HG03159 (cell line): ENCODE data around the gene CNFN.

Source experiments
- ATAC-seq: cut with Tn5 transposase; IDR thresholded peaks from one replicate; pipeline ENCODE4 v1.9.1; 2021; ENCODE audit warnings: mild to moderate bottlenecking, moderate library complexity; ENCODE audit not compliant: unreplicated experiment

Gene CNFN, protein sequence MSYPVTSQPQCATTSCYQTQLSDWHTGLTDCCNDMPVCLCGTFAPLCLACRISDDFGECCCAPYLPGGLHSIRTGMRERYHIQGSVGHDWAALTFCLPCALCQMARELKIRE

DNA sequence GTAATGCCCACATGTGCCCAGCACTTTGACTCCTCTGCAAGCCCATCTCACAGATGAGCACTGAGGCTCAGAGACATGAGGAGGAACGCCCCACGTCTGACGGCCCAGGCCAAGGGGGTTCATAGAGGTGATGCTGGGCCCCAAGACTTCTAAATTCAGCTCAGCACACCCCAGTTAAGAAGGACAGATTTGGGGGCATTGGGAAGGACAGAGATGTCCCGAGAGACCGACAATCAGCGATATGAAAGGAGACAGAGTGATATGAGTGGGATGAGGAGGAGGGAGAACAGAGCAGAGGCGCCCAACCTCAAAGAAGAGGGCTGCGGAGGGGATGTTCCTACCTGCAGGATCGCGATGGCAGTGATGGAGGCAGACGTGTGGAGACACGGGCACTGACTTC is at the start of gene CNFN:
CNFN (minus strand) TSS at position 399 of the 400 bp plus-strand sequence. CDS start 1,260 bp downstream, outside the sequence.
- no peak for ATAC-seq

GRCh38 chr19:42436006-42436405 is 45.9 kb upstream of the CNFN start:
- no peak for ATAC-seq

DNA sequence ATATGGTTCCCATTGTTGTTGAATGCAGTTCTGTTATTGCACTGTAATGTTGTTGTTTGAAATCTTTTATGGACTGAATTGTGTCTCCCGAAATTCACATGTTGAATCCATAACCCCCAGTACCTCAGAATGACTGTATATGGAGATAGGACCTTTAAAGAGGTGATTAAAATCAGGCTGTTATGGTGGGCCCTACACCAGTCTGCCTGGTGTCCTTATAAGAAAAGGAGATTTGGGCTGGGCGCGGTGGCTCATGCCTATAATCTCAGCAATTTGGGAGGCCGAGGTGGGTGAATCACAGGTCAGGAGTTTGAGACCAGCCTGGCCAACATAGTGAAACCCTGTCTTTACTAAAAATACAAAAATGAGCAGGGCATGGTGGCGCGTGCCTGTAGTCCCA is 45.2 kb upstream of the CNFN start:
- no peak for ATAC-seq

- no peak for ATAC-seq
These were observed 43.6 kb upstream of the CNFN start for GRCh38 chr19:42433503-42434260.

DNA sequence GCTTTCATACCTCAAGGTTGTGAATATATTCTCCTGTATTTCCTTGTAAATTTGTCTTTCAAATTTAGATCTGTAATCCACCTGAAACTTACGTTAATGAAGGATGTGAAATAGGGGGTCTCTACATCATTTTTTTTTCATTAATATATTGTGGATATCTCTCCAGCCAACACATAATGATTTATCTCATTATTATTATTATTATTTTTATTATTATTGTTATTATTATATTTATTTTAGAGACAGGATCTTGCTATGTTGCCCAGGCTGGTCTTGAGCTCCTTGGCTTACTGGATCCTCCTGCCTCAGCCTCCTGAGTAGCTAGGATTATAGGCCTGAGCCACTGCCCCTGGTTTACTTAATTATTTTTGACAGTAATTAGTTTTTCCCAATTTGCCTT is 41.4 kb upstream of the CNFN start:
- no peak for ATAC-seq

DNA sequence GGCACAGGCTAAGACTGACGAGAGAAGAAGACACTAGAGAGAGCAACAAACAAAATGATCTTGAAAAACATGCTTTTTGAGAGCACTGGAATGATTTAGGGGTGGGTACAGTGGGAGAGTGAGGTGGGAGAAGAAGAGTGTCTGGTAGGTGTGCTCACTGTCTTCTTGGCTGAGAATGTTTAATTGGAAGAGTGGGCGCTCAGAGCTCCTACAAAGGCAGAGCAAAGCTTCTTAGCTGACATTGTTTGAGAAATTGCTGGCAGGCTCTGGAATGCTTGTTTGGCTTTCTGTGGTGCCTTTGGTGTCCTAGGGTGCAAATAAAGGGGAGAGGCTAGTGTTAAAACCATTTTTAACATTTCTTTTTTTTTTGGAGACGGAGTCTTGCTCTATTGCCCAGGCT is 38.6 kb upstream of the CNFN start:
- no peak for ATAC-seq

- ATAC-seq = no peak
These were observed 37.2 kb upstream of the CNFN start, which contains the start of gene LIPE for GRCh38 chr19:42427313-42427712. Gene LIPE (minus strand): TSS chr19:42427388. CDS start chr19:42427149, 239 bp downstream.

GRCh38 chr19:42426643-42427042 is 36.5 kb upstream of the CNFN start:
- ATAC-seq = no peak

- no peak for ATAC-seq
These were observed 34.6 kb upstream of the CNFN start for GRCh38 chr19:42424712-42425131.

DNA sequence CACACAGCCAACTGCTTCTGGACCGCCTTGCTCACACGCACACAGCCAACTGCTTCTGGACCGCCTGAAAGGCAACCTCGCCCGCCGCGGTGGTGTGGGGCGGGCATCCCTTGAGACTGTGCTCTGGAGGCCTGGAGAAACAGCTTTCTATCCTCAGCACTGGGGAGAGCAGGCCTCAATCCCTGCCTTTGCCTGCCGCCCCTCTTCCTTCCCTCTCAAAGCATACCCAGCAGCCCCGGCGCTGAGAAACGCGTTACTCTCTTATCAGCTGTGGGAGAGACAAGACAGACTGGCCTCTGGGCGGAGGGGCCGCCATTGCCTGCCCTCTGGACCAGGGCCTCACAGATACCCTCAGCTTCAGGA is 34.2 kb upstream of the CNFN start:
- ATAC-seq = no peak

GRCh38 chr19:42423462-42424344 is 33.6 kb upstream of the CNFN start:
- peak; percentile 77 for ATAC-seq

- ATAC-seq = peak; percentile 42
These were observed 32.9 kb upstream of the CNFN start for GRCh38 chr19:42422901-42423461.

DNA sequence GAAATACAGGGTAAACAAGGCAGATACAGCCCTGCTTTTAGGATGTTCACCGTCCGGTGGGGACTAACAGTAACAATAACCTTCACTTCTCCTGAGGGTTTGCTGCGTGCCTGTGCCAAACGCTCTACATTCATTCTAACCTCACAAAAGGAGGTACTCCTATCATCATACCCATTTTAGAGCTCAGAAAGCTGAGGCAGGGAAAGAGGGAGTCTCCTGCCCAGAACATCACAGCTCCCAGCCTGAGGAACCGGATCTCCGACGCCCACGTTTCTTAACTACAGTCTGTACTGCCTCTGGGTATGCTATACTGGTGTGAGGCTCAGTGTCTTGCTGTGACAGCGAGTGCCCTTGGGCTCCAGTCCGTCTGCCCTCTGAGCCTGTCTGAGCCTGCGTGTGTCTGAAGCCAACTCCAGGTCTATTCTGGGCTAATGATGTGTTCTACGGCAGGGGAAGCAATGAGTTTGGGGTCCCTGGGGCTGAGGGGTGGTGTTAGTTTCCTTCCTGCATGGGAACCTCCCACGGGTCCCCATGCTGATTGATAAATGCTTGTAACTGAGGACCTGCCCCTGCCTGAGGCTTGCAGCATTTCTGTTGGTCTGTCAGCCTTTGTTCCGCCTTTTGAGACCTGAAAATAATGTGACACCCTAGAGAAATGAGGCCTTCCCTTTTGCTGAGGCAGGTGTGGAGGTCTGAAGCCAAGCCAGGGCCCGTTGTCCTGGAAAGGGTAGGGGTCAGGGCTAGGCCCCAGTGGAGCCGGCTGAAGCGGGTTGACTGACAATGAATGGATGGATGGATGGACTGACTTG is 32.2 kb upstream of the CNFN start:
- peak; percentile 11 for ATAC-seq

- no peak for ATAC-seq
These were observed 31.5 kb upstream of the CNFN start for GRCh38 chr19:42421591-42422031.

GRCh38 chr19:42421101-42421500 is 31.0 kb upstream of the CNFN start:
- no peak for ATAC-seq

- no peak for ATAC-seq
These were observed 30.0 kb upstream of the CNFN start for GRCh38 chr19:42420055-42420544.

DNA sequence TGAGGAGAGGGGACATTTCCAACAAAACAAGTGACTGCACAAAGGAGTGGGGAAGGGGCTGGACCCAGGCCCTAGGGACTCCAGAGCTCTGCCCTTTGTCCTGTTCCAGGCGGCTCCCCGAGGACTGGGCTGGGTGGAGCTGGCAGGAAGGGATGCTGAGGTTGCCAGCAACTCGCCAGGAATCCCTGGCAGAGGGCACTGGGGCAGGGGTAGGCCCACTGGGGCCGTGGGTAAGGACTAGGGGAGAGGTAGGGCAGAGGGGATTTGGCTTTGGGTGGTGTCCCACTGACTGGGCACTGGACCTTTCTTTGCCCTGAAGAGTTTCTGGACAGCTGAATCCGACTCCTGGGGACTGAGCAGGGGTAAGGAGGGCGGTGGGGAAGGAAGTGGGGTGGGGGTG is 29.2 kb upstream of the CNFN start:
- ATAC-seq = no peak

DNA sequence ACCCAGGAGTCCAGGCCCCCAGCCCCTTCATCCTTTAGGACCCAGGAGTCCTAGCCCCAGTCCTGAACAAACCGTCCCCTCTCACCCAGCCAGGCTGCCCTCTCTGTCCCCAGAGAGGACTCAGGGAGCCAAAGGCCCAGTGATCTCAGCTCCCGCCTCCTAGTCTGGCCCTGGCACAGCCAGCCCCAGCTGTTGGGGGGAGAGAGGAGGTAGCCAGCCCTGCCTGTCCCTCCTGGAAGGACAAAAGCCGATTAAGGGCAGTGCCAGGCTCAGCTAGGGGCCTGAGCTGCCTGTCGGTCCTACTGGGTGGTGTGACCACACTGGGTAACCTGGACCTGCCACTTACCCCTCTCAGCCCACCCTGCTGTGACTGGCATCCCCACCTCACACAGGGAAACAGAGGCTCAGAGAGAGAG is 22.6 kb upstream of the CNFN start:
- ATAC-seq = no peak

DNA sequence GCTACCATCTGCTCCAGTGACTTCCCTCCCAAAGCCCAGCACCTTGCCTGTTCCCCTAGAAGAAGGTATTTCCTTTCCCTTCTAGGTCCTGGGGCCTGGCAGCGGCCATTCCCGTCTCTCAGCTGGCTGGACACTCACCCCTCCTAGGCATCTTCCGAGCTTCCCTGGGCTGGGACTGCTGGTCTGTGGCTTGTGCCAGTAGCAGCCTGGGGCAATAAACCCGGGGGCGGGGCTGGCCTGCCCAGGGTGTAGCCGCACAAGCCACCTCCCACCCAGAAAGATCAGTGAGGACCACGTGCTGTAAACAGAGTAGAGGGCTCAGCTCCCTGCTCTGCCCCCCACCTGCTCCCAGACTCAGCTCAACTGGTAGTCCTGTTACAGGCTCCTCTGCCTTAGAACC is 22.1 kb upstream of the CNFN start:
- ATAC-seq = no peak

- ATAC-seq = no peak
These were observed 21.6 kb upstream of the CNFN start for GRCh38 chr19:42411581-42412178.
